GM21360 (cell line): ENCODE results near the gene SDF2.
"Not testable (repeated sequence)": the region's sequence is repeated elsewhere in the genome, so short reads cannot be mapped to it uniquely, and the experiment has no call there.

Experiments
- ATAC-seq: cut with Tn5 transposase; IDR thresholded peaks from one replicate; pipeline ENCODE4 v1.9.1; 2021; ENCODE audit warnings: mild to moderate bottlenecking, moderate library complexity; ENCODE audit not compliant: unreplicated experiment

SDF2 gene

GRCh38 chr17:28635506-28635905, 26.2 kb downstream of the SDF2 start:
- ATAC-seq: no peak

- ATAC-seq: no peak
Observed at GRCh38 chr17:28634206-28634865, 27.4 kb downstream of the SDF2 start.

- ATAC-seq: no peak
Observed at GRCh38 chr17:28626818-28627217, 34.9 kb downstream of the SDF2 start.

GRCh38 chr17:28624148-28624547, 37.6 kb downstream of the SDF2 start:
- ATAC-seq: no peak

- no peak for ATAC-seq
Observed at GRCh38 chr17:28623696-28624095, 38.0 kb downstream of the SDF2 start.

- no peak for ATAC-seq
Observed at GRCh38 chr17:28622186-28622585, 39.5 kb downstream of the SDF2 start.

- ATAC-seq: no peak
Observed at GRCh38 chr17:28620010-28620409, 41.7 kb downstream of the SDF2 start.

GRCh38 chr17:28618464-28618863, 43.2 kb downstream of the SDF2 start:
- ATAC-seq: no peak

- ATAC-seq: no peak
Observed at GRCh38 chr17:28616281-28616680, 45.4 kb downstream of the SDF2 start.

- ATAC-seq: no peak
Observed at GRCh38 chr17:28615260-28615940, 46.3 kb downstream of the SDF2 start.

- ATAC-seq: no peak
Observed at GRCh38 chr17:28613931-28614381, 47.8 kb downstream of the SDF2 start, which contains the start of gene RSKR. Gene RSKR, minus strand, starts transcription at chr17:28614185. Its CDS starts 24 bp downstream, at chr17:28614161.

- ATAC-seq: no peak
Observed at GRCh38 chr17:28612936-28613872, 48.5 kb downstream of the SDF2 start.

- no peak for ATAC-seq
Observed at GRCh38 chr17:28612531-28612930, 49.2 kb downstream of the SDF2 start.

- ATAC-seq: no peak
Observed at GRCh38 chr17:28610376-28610775, 51.3 kb downstream of the SDF2 start.

- not testable (repeated sequence) for ATAC-seq
Observed at GRCh38 chr17:28604031-28604430, 57.7 kb downstream of the SDF2 start.

- ATAC-seq: peak; percentile 39
Observed at GRCh38 chr17:28599311-28600184, 62.2 kb downstream of the SDF2 start.

- peak; percentile 76 for ATAC-seq
Observed at GRCh38 chr17:28598799-28599310, 62.9 kb downstream of the SDF2 start, which contains the start of gene SPAG5. Gene SPAG5, minus strand, starts transcription at chr17:28599025. Its CDS starts 79 bp downstream, at chr17:28598946.

GRCh38 chr17:28598389-28598788, 63.3 kb downstream of the SDF2 start:
- ATAC-seq: peak; percentile 4
